Type B pancreatic cell (in vitro differentiated cells): ENCODE measurements around the gene VSTM4. TPM values are rescaled to one million over a fixed set of nuclear protein-coding genes. Genes with fewer than 3 reads are reported as not detected.

Experiments
- DNase-seq: peaks from one replicate; pipeline ENCODE4 v3.0.0; 2021; ENCODE audit warnings: mixed read lengths; ENCODE audit not compliant: unreplicated experiment; ENCODE audit errors: extremely low spot score
- H3K27ac Mint-ChIP-seq: 2 replicates; pipeline ENCODE4 v1.8.0; 2021; ENCODE audit warnings: mild to moderate bottlenecking, mixed read lengths
- H3K27me3 Mint-ChIP-seq: 2 replicates; pipeline ENCODE4 v1.8.0; 2021; ENCODE audit warnings: mixed read lengths
- H3K36me3 Mint-ChIP-seq: 2 replicates; pipeline ENCODE4 v1.8.0; 2021; ENCODE audit warnings: mixed read lengths
- H3K4me1 Mint-ChIP-seq: one replicate; pipeline ENCODE4 v1.8.0; 2021; ENCODE audit warnings: mixed read lengths; ENCODE audit not compliant: unreplicated experiment
- H3K4me3 Mint-ChIP-seq: 2 replicates; pipeline ENCODE4 v1.8.0; 2021; ENCODE audit warnings: mild to moderate bottlenecking, mixed read lengths
- H3K9me3 Mint-ChIP-seq: 2 replicates; pipeline ENCODE4 v1.8.0; 2021; ENCODE audit warnings: mixed read lengths
- CTCF ChIP-seq: fragments of 200-600 bp; sonication (generic); conservative IDR thresholded peaks from 2 replicates; pipeline ENCODE4 v1.5.0; 2021; ENCODE audit warnings: antibody characterized with exemption, mild to moderate bottlenecking
- total RNA-seq: library from RNA; stranded (reverse); gene quantifications from 2 replicates; pipeline ENCODE4 v1.2.1, GENCODE V29; 2021; ENCODE audit warnings: low replicate concordance

Gene VSTM4
- total RNA-seq, 1 donor from 2014 or later, result 2.6 TPM

- no peak for DNase-seq
- H3K4me3 Mint-ChIP-seq, result no peak overlapping the region
- H3K27ac Mint-ChIP-seq, result no peak overlapping the region
- no peaks in the 10 kb centered on the region for H3K36me3 Mint-ChIP-seq
- no peak for TF ChIP-seq CTCF
- H3K9me3 Mint-ChIP-seq, result no peaks in the 10 kb centered on the region
- peaks cover 10% of the 10 kb centered on the region for H3K27me3 Mint-ChIP-seq
- peaks cover 4% of the 10 kb centered on the region for H3K4me1 Mint-ChIP-seq
Observed at GRCh38 chr10:49105076-49105475, 10.2 kb downstream of the VSTM4 start.

- peaks cover 10% of the 10 kb centered on the region for H3K27me3 Mint-ChIP-seq
- H3K27ac Mint-ChIP-seq, result no peak overlapping the region
- no peak for TF ChIP-seq CTCF
- no peak overlapping the region for H3K4me3 Mint-ChIP-seq
- H3K9me3 Mint-ChIP-seq, result no peaks in the 10 kb centered on the region
- no peaks in the 10 kb centered on the region for H3K36me3 Mint-ChIP-seq
- peak; percentile 36 for DNase-seq
- H3K4me1 Mint-ChIP-seq, result peaks cover 2% of the 10 kb centered on the region
Observed at GRCh38 chr10:49104323-49104722, 11.0 kb downstream of the VSTM4 start.

GRCh38 chr10:49103761-49104160 is 11.6 kb downstream of the VSTM4 start:
- peak; percentile 39 for DNase-seq
- Mint-ChIP-seq H3K4me3 (no peak overlapping the region), H3K9me3 (no peaks in the 10 kb centered on the region), H3K36me3 (no peaks in the 10 kb centered on the region), H3K27ac (no peak overlapping the region), H3K27me3 (peaks cover 10% of the 10 kb centered on the region), H3K4me1 (no peaks in the 10 kb centered on the region)
- no peak for TF ChIP-seq CTCF

GRCh38 chr10:49099046-49099445 is 16.3 kb downstream of the VSTM4 start:
- Mint-ChIP-seq H3K9me3 (no peaks in the 10 kb centered on the region), H3K27me3 (no peaks in the 10 kb centered on the region), H3K36me3 (no peaks in the 10 kb centered on the region), H3K4me3 (no peak overlapping the region), H3K27ac (no peak overlapping the region), H3K4me1 (peaks cover 4% of the 10 kb centered on the region)
- no peak for TF ChIP-seq CTCF
- peak; percentile 29 for DNase-seq

- Mint-ChIP-seq H3K27me3 (no peaks in the 10 kb centered on the region), H3K9me3 (peaks cover 7% of the 10 kb centered on the region), H3K27ac (no peak overlapping the region), H3K4me1 (peaks cover 4% of the 10 kb centered on the region), H3K36me3 (no peaks in the 10 kb centered on the region), H3K4me3 (no peak overlapping the region)
- DNase-seq, result peak; percentile 39
- TF ChIP-seq CTCF, result no peak
Observed at GRCh38 chr10:49096890-49097445, 18.4 kb downstream of the VSTM4 start.

- H3K36me3 Mint-ChIP-seq, result no peaks in the 10 kb centered on the region
- H3K4me3 Mint-ChIP-seq, result no peak overlapping the region
- H3K27me3 Mint-ChIP-seq, result no peaks in the 10 kb centered on the region
- H3K4me1 Mint-ChIP-seq, result peaks cover 6% of the 10 kb centered on the region
- DNase-seq, result peak; percentile 29
- H3K9me3 Mint-ChIP-seq, result peaks cover 7% of the 10 kb centered on the region
- no peak for TF ChIP-seq CTCF
- H3K27ac Mint-ChIP-seq, result no peak overlapping the region
Observed at GRCh38 chr10:49094646-49095045, 20.7 kb downstream of the VSTM4 start.
